Stimulated activated CD4-positive, alpha-beta T cell treated with anti-CD3 and anti-CD28 coated beads, Interleukin-12 subunit alpha, Interleukin-12 subunit beta, amount 100 ng/mL, for 24 hours (primary cell): ENCODE results near the gene ATMIN.

Experiments
- DNase-seq, 2 experiments: peaks; one replicate each; pipeline ENCODE4 v3.0.0-alpha.2; 2020; ENCODE audit warnings: low read depth in 2 of 2

Gene ATMIN

GRCh38 chr16:81006211-81006812 is 29.3 kb upstream of the ATMIN start:
- peak; percentile 41 to 65 for DNase-seq

- peak; percentile 92 to 93 for DNase-seq
Observed at GRCh38 chr16:81006813-81007695, 28.6 kb upstream of the ATMIN start, which contains the start of the genes CENPN and CMC2. TSS of gene CENPN (plus strand) at chr16:81007214. CDS start at chr16:81011940, 4,726 bp downstream. TSS of gene CMC2 (minus strand) at chr16:81006885. CDS start at chr16:80997394, 9,491 bp downstream.

GRCh38 chr16:81008505-81008789 is 27.2 kb upstream of the ATMIN start:
- DNase-seq: no peak

GRCh38 chr16:81012974-81013373 is 22.7 kb upstream of the ATMIN start:
- DNase-seq: no peak

- DNase-seq: no peak
Observed at GRCh38 chr16:81014672-81015071, 21.0 kb upstream of the ATMIN start.

- no peak for DNase-seq
Observed at GRCh38 chr16:81018496-81018895, 17.1 kb upstream of the ATMIN start.

- DNase-seq: no peak
Observed at GRCh38 chr16:81026429-81026828, 9.2 kb upstream of the ATMIN start.

GRCh38 chr16:81029930-81030604 is 5.6 kb upstream of the ATMIN start:
- DNase-seq: no peak

GRCh38 chr16:81035975-81036750 is 521 bp downstream of the ATMIN start:
- peak; percentile 14 to 20 for DNase-seq

- no peak for DNase-seq
Observed at GRCh38 chr16:81036751-81037350, 1.2 kb downstream of the ATMIN start.

- DNase-seq: no peak
Observed at GRCh38 chr16:81040131-81040530, 4.5 kb downstream of the ATMIN start.

- no peak for DNase-seq
Observed at GRCh38 chr16:81040842-81041241, 5.2 kb downstream of the ATMIN start.

GRCh38 chr16:81041696-81042095 is 6.1 kb downstream of the ATMIN start:
- no peak for DNase-seq

- DNase-seq: no peak
Observed at GRCh38 chr16:81042821-81043220, 7.2 kb downstream of the ATMIN start.

- DNase-seq: no peak
Observed at GRCh38 chr16:81053761-81054160, 18.1 kb downstream of the ATMIN start.

GRCh38 chr16:81060576-81061306 is 25.1 kb downstream of the ATMIN start:
- no peak for DNase-seq

GRCh38 chr16:81061307-81061640 is 25.6 kb downstream of the ATMIN start:
- DNase-seq: no peak

- DNase-seq: no peak
Observed at GRCh38 chr16:81061871-81062608, 26.4 kb downstream of the ATMIN start.

GRCh38 chr16:81066681-81067080 is 31.0 kb downstream of the ATMIN start:
- DNase-seq: no peak

GRCh38 chr16:81067166-81067565 is 31.5 kb downstream of the ATMIN start:
- no peak for DNase-seq
